GM13977 (cell line): ENCODE measurements around the gene FBXO27.
"Not testable (repeated sequence)": the region's sequence is repeated elsewhere in the genome, so short reads cannot be mapped to it uniquely, and the experiment has no call there.

Source experiments
- DNase-seq: peaks from one replicate; pipeline ENCODE4 v3.0.0; 2012; ENCODE audit warnings: low spot score
- CTCF ChIP-seq: IDR thresholded peaks from 2 replicates; pipeline ENCODE4 v1.5.1; 2012; ENCODE audit warnings: mild to moderate bottlenecking, control low read depth; ENCODE audit not compliant: insufficient read depth; ENCODE audit errors: extremely low read depth, missing control alignments
- in situ Hi-C: fragments of 300-500 bp; cut with MboI; formaldehyde crosslinking; loops from one replicate; pipeline ENCODE4 v1.12.0; 2022; ENCODE audit warnings: low sequenced_read_pairs, low pct_unique_long_range_greater_than_20kb, mixed read lengths, inconsistent platforms; ENCODE audit not compliant: unreplicated experiment

The FBXO27 gene

DNA sequence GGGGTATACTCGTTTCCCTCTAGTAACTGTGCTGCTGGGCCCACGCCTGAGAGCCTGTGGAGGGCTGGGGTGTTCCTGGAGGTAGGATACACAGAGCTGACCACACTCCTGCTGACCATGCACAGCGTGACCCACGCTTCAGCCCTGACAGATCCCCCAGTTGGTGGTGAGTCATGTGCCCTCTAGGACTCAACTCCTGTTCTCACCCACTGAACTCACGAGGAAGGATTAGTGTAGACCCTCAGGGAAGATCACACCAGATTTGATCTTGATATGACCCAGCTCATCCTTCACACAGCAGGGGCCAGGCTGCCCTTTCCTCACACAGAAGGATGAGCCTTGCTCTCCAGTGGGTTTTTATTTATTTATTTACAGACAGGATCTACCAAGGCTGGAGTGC is 38.5 kb upstream of the FBXO27 start:
- TF ChIP-seq CTCF: no peak
- in situ Hi-C loops: no loop called here
- no peak for DNase-seq

DNA sequence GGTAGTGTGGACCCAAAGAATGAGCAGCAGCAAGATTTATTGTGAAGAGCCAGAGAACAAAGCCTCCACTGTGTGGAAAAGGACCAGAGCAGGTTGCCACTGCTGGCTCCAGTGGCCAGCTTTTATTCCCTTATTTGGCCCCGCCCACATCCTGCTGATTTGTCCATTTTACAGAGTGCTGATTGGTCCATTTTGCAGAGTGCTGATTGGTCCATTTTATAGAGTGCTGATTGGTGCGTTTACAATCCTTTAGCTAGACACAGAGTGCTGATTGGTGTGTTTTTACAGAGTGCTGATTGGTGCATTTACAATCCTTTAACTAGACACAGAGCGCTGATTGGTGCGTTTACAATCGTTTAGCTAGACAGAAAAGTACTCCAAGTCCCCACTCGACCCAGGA is 35.9 kb upstream of the FBXO27 start:
- in situ Hi-C loops, DNase-seq: not testable (repeated sequence)

- DNase-seq: no peak
- in situ Hi-C loops: no loop called here
- TF ChIP-seq CTCF: no peak
Measured at GRCh38 chr19:39067104-39067503, 34.8 kb upstream of the FBXO27 start.

GRCh38 chr19:39065928-39066327 is 33.6 kb upstream of the FBXO27 start:
- in situ Hi-C loops: no loop called here
- TF ChIP-seq CTCF: no peak

GRCh38 chr19:39064405-39064804 is 32.1 kb upstream of the FBXO27 start:
- in situ Hi-C loops: no loop called here
- TF ChIP-seq CTCF: no peak
- no peak for DNase-seq

More at GRCh38 chr19:39065928-39066327, 33.6 kb upstream of the FBXO27 start:
- DNase-seq: no peak

DNA sequence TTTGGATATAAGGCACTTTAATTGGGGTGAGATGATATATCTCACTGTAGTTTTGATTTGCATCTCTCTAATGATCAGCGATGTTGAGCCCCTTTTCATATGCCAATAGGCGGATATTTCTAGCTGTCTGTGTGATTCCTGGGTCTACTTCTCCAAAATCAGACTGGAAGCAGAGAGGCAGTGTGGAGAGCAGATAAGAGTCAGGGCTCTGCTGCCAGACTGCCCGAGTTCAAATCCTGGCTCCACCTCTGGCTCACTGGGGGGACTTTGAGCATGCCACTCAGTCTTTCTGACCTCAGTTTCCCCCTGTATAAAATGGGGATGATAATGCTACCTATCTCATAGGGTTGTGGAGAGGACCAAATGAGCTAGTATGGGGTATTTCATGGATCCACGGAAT is 27.8 kb upstream of the FBXO27 start:
- in situ Hi-C loops: no loop called here
- DNase-seq: no peak
- TF ChIP-seq CTCF: no peak

DNA sequence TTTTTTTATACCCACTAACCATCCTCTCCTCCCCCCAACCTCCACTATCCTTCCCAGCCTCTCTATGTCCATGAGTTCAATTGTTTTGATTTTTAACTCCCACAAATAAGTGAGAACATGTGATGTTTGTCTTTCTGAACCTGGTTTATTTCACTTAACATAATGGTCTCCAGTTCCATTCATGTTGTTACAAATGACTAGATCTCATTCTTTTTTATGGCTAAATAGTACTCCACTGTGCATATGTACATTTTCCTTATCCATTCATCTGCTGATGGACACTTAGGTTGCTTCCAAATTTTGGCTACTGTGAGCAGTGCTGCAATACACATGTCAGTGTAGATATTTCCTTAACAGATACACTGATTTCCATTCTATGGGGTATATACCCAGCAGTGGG is 27.0 kb upstream of the FBXO27 start:
- in situ Hi-C loops: no loop called here
- TF ChIP-seq CTCF: no peak
- DNase-seq: no peak
